DOHH2 (cell line): ENCODE measurements around the gene MED12L.

Experiments
- H3F3A ChIP-seq: fragments of 200-600 bp; sonication (generic), shearing (Covaris generic); 2 replicates; pipeline ENCODE4 v1.6.0; 2016; ENCODE audit warnings: antibody characterized with exemption, mild to moderate bottlenecking; ENCODE audit not compliant: control insufficient read depth, insufficient read depth
- H3K27ac ChIP-seq: fragments of 200-600 bp; sonication (generic); 2 replicates; pipeline ENCODE4 v1.5.1; 2014; ENCODE audit warnings: low read depth, mild to moderate bottlenecking, low read length, moderate library complexity
- H3K27me3 ChIP-seq: fragments of 200-600 bp; sonication (generic); 2 replicates; pipeline ENCODE4 v1.6.1; 2014; ENCODE audit warnings: mild to moderate bottlenecking, low read length, mixed read lengths; ENCODE audit not compliant: control insufficient read depth
- H3K36me3 ChIP-seq: fragments of 200-600 bp; sonication (generic); 2 replicates; pipeline ENCODE4 v1.6.1; 2014; ENCODE audit warnings: mild to moderate bottlenecking, low read length, moderate library complexity, mixed read lengths; ENCODE audit not compliant: control insufficient read depth
- H3K4me1 ChIP-seq: fragments of 200-600 bp; sonication (generic); 2 replicates; pipeline ENCODE4 v1.6.1; 2014; ENCODE audit warnings: mild to moderate bottlenecking, low read length, mixed read lengths; ENCODE audit not compliant: control insufficient read depth
- H3K4me2 ChIP-seq: fragments of 200-600 bp; sonication (generic); 2 replicates; pipeline ENCODE4 v1.6.0; 2014; ENCODE audit warnings: mild to moderate bottlenecking, low read length, moderate library complexity
- H3K4me3 ChIP-seq: fragments of 200-600 bp; sonication (generic); 2 replicates; pipeline ENCODE4 v1.5.1; 2014; ENCODE audit warnings: mild to moderate bottlenecking, low read length, mixed read lengths
- H3K79me2 ChIP-seq: fragments of 200-600 bp; sonication (generic); 2 replicates; pipeline ENCODE4 v1.6.1; 2014; ENCODE audit warnings: mild to moderate bottlenecking, low read length, mixed read lengths; ENCODE audit not compliant: control insufficient read depth
- H3K9me2 ChIP-seq: fragments of 200-600 bp; sonication (generic); replicated peaks from 2 replicates; pipeline ENCODE4 v1.6.1; 2014; ENCODE audit warnings: mild to moderate bottlenecking, low read length, mixed read lengths; ENCODE audit not compliant: control insufficient read depth
- H3K9me3 ChIP-seq: fragments of 200-600 bp; sonication (generic); 2 replicates; pipeline ENCODE4 v1.6.1; 2014; ENCODE audit warnings: antibody characterized with exemption, low read length, mixed read lengths; ENCODE audit not compliant: control insufficient read depth, insufficient read depth
- H4K20me1 ChIP-seq: fragments of 200-600 bp; sonication (generic); 2 replicates; pipeline ENCODE4 v1.6.0; 2014; ENCODE audit warnings: low read depth, mild to moderate bottlenecking, antibody characterized with exemption, low read length, moderate library complexity; ENCODE audit not compliant: control insufficient read depth, insufficient read depth
- CTCF ChIP-seq: fragments of 200-600 bp; sonication (generic); IDR thresholded peaks from one replicate; pipeline ENCODE4 v1.5.1; 2014; ENCODE audit warnings: antibody characterized with exemption, mild to moderate bottlenecking, low read depth, low read length; ENCODE audit not compliant: poor library complexity, severe bottlenecking
- EZH2phosphoT487 ChIP-seq: fragments of 200-600 bp; sonication (generic); IDR thresholded peaks from 2 replicates; pipeline ENCODE4 v1.6.1; 2017; ENCODE audit warnings: borderline replicate concordance, mild to moderate bottlenecking, antibody characterized with exemption, low read length, moderate library complexity, mixed read lengths

MED12L gene

GRCh38 chr3:151285940-151286339 is 200.5 kb downstream of the MED12L start:
- no peaks in the 10 kb centered on the region for H4K20me1 ChIP-seq
- H3F3A ChIP-seq: no peaks in the 10 kb centered on the region
- H3K9me2 ChIP-seq: no peaks in the 10 kb centered on the region
- no peaks in the 10 kb centered on the region for H3K27me3 ChIP-seq
- H3K4me1 ChIP-seq: no peaks in the 10 kb centered on the region
- no peak for TF ChIP-seq EZH2phosphoT487
- no peak for TF ChIP-seq CTCF
- no peaks in the 10 kb centered on the region for H3K79me2 ChIP-seq
- no peaks in the 10 kb centered on the region for H3K36me3 ChIP-seq
- H3K4me2 ChIP-seq: no peak overlapping the region
- H3K4me3 ChIP-seq: no peak overlapping the region
- no peak overlapping the region for H3K27ac ChIP-seq
- no peaks in the 10 kb centered on the region for H3K9me3 ChIP-seq

GRCh38 chr3:151289445-151289844 is 204.0 kb downstream of the MED12L start:
- Histone ChIP-seq H3K27ac (no peak overlapping the region), H3K36me3 (no peaks in the 10 kb centered on the region), H3K9me3 (no peaks in the 10 kb centered on the region), H3K9me2 (no peaks in the 10 kb centered on the region), H3K27me3 (no peaks in the 10 kb centered on the region), H3F3A (no peaks in the 10 kb centered on the region), H3K79me2 (no peaks in the 10 kb centered on the region), H4K20me1 (no peaks in the 10 kb centered on the region), H3K4me3 (no peak overlapping the region), H3K4me2 (no peak overlapping the region), H3K4me1 (no peaks in the 10 kb centered on the region)
- TF ChIP-seq CTCF (no peak), EZH2phosphoT487 (no peak)

- Histone ChIP-seq H3K4me1 (no peaks in the 10 kb centered on the region), H3K4me3 (no peak overlapping the region), H4K20me1 (no peaks in the 10 kb centered on the region), H3K27me3 (no peaks in the 10 kb centered on the region), H3K27ac (no peak overlapping the region), H3K9me2 (no peaks in the 10 kb centered on the region), H3K79me2 (no peaks in the 10 kb centered on the region), H3K36me3 (no peaks in the 10 kb centered on the region), H3K9me3 (no peaks in the 10 kb centered on the region), H3F3A (no peaks in the 10 kb centered on the region), H3K4me2 (no peak overlapping the region)
- TF ChIP-seq CTCF (peak; percentile 54), EZH2phosphoT487 (no peak)
Measured at GRCh38 chr3:151290673-151291072, 205.2 kb downstream of the MED12L start.

GRCh38 chr3:151293127-151293526 is 207.7 kb downstream of the MED12L start:
- H4K20me1 ChIP-seq: no peaks in the 10 kb centered on the region
- H3K36me3 ChIP-seq: no peaks in the 10 kb centered on the region
- no peaks in the 10 kb centered on the region for H3K4me1 ChIP-seq
- no peak overlapping the region for H3K4me3 ChIP-seq
- no peaks in the 10 kb centered on the region for H3K9me2 ChIP-seq
- no peaks in the 10 kb centered on the region for H3F3A ChIP-seq
- TF ChIP-seq EZH2phosphoT487: no peak
- TF ChIP-seq CTCF: no peak
- no peaks in the 10 kb centered on the region for H3K9me3 ChIP-seq
- no peaks in the 10 kb centered on the region for H3K79me2 ChIP-seq
- no peak overlapping the region for H3K27ac ChIP-seq
- no peak overlapping the region for H3K4me2 ChIP-seq
- H3K27me3 ChIP-seq: no peaks in the 10 kb centered on the region
